Kidney (tissue), 14 donors: Measurements from ENCODE around the gene ITPA. TPM values are rescaled to one million over a fixed set of nuclear protein-coding genes. Genes with fewer than 3 reads are reported as not detected.

Experiments
- DNase-seq, 5 donors: peaks; one replicate each; pipeline ENCODE4 v3.0.0-alpha.2; 2013 to 2020
- FAIRE-seq: peaks from 2 replicates; lab custom pipeline; 2012; peaks lifted over from hg19 to GRCh38; lab: Jason Lieb, UNC
- H3K27ac ChIP-seq, 2 donors: one replicate each; pipeline ENCODE4 v1.7.0; 2013; ENCODE audit warnings: low read depth in 2 of 2, low read length in 2 of 2, inconsistent platforms in 1 of 2
- H3K27me3 ChIP-seq: one replicate; pipeline ENCODE4 v1.7.1; 2013; ENCODE audit warnings: low read length, inconsistent platforms; ENCODE audit not compliant: control insufficient read depth, insufficient read depth
- H3K36me3 ChIP-seq, 3 donors: one replicate each; pipeline versions ENCODE4 v1.7.0 to v1.7.1; 2013; ENCODE audit warnings: low read length in 3 of 3, control low read depth in 1 of 3, inconsistent platforms in 1 of 3; ENCODE audit not compliant: insufficient read depth in 3 of 3, control insufficient read depth in 2 of 3
- H3K4me1 ChIP-seq, 3 donors: one replicate each; pipeline versions ENCODE4 v1.7.0 to v1.7.1; 2013; ENCODE audit warnings: low read length in 3 of 3, inconsistent platforms in 1 of 3, low read depth in 1 of 3; ENCODE audit not compliant: control insufficient read depth in 2 of 3, insufficient read depth in 2 of 3
- H3K4me3 ChIP-seq, 3 donors: one replicate each; pipeline versions ENCODE4 v1.7.0 to v1.8.1; 2013; ENCODE audit warnings: low read length in 3 of 3, control low read depth in 1 of 3, inconsistent platforms in 1 of 3
- H3K9ac ChIP-seq, 3 donors: one replicate each; pipeline versions ENCODE4 v1.7.0 to v1.7.1; 2013; ENCODE audit warnings: low read length in 3 of 3, control low read depth in 1 of 3, inconsistent platforms in 1 of 3
- H3K9me3 ChIP-seq, 3 donors: one replicate each; pipeline versions ENCODE4 v1.7.0 to v1.7.1; 2013; ENCODE audit warnings: low read length in 3 of 3, control low read depth in 1 of 3, inconsistent platforms in 1 of 3; ENCODE audit not compliant: control insufficient read depth in 2 of 3, insufficient read depth in 1 of 3
- CTCF ChIP-seq: IDR thresholded peaks from 3 replicates; pipeline ENCODE4 v1.5.1; 2012; ENCODE audit warnings: mild to moderate bottlenecking, moderate library complexity, borderline replicate concordance; ENCODE audit not compliant: insufficient read depth; ENCODE audit errors: extremely low read depth
- intact Hi-C: fragments of 100-400 bp; cut with DNase I; formaldehyde crosslinking; loops from one replicate; pipeline ENCODE4 v1.11.1; 2022
- polyA plus RNA-seq: library from polyadenylated mRNA; stranded (reverse); fragments of 350-450 nt; fragmentation: Illumina TruSeq; extraction: RNeasy Lipid Tissue Mini Kit (QIAGEN cat#74804); gene quantifications from one replicate; pipeline ENCODE4 v1.2.3, GENCODE V29; 2014; ENCODE audit warnings: low read depth, low replicate concordance; ENCODE audit not compliant: insufficient read depth
- total RNA-seq: library from RNA; stranded (reverse); fragmentation: NEBNext Ultra II Directional; extraction: Animal tissue kit (Norgen Biotek cat#: 25700); gene quantifications from one replicate; pipeline ENCODE4 v1.2.1, GENCODE V29; 2021
- donor health status: control.
- donor health status: control.
- donor health status: control.
- donor health status: control.
- donor health status: control.
- donor health status: DM: yes; HTN: yes; CAD: no.
- donor health status: Normal renal cell carcinoma (clear cell type).

The ITPA gene
- total and polyA plus RNA-seq, 2 donors from 2014 or later = 59.7 to 81.1 TPM

GRCh38 chr20:3242172-3242692 lies 32.9 kb downstream of the ITPA start:
- no peak for DNase-seq
- no peak for FAIRE-seq
- intact Hi-C loops = no loop called here

GRCh38 chr20:3243718-3244358 lies 34.5 kb downstream of the ITPA start:
- Histone ChIP-seq H3K4me1 (peaks cover 0 to 2% (median 0%) of the 10 kb centered on the region in 3 donors), H3K27me3 (peaks cover 15% of the 10 kb centered on the region), H3K9me3 (no peaks in the 10 kb centered on the region), H3K4me3 (no peak overlapping the region), H3K36me3 (no peaks in the 10 kb centered on the region), H3K27ac (no peak overlapping the region), H3K9ac (no peak overlapping the region)
- DNase-seq (no peak), FAIRE-seq (no peak)
- TF ChIP-seq CTCF = no peak
- intact Hi-C loops = no loop called here

More at GRCh38 chr20:3242172-3242692, 32.9 kb downstream of the ITPA start:
- no peak overlapping the region for H3K27ac ChIP-seq
- no peak overlapping the region for H3K4me3 ChIP-seq
- peaks cover 0 to 2% (median 0%) of the 10 kb centered on the region in 3 donors for H3K4me1 ChIP-seq
- H3K9ac ChIP-seq = no peak overlapping the region
- peaks cover 13% of the 10 kb centered on the region for H3K27me3 ChIP-seq
- H3K36me3 ChIP-seq = no peaks in the 10 kb centered on the region
- H3K9me3 ChIP-seq = no peaks in the 10 kb centered on the region
- TF ChIP-seq CTCF = no peak

- Histone ChIP-seq H3K9me3 (no peaks in the 10 kb centered on the region), H3K36me3 (no peaks in the 10 kb centered on the region), H3K4me3 (no peak overlapping the region), H3K27ac (no peak overlapping the region), H3K9ac (no peak overlapping the region), H3K27me3 (peaks cover 14% of the 10 kb centered on the region), H3K4me1 (peaks cover 0 to 2% (median 0%) of the 10 kb centered on the region in 3 donors)
- FAIRE-seq (no peak), DNase-seq (no peak)
- intact Hi-C loops = no loop called here
- no peak for TF ChIP-seq CTCF
These were observed 35.3 kb downstream of the ITPA start for GRCh38 chr20:3244613-3245012.

- FAIRE-seq (no peak), DNase-seq (no peak)
- no peak for TF ChIP-seq CTCF
- Histone ChIP-seq H3K27ac (no peak overlapping the region), H3K4me1 (no peaks in the 10 kb centered on the region), H3K27me3 (peaks cover 8% of the 10 kb centered on the region), H3K36me3 (no peaks in the 10 kb centered on the region), H3K9me3 (no peaks in the 10 kb centered on the region), H3K9ac (no peak overlapping the region), H3K4me3 (no peak overlapping the region)
- intact Hi-C loops = no loop called here
These were observed 35.9 kb downstream of the ITPA start for GRCh38 chr20:3245156-3245555.
